Right ventricle myocardium superior (tissue), 1 donor: ENCODE results near the gene SMC3. TPM values are rescaled to one million over a fixed set of nuclear protein-coding genes. Genes with fewer than 3 reads are reported as not detected.
A peak's percentile ranks its signal among the peaks of the same experiment; 100 is the strongest.
"Not testable (repeated sequence)": the region's sequence is repeated elsewhere in the genome, so short reads cannot be mapped to it uniquely, and the experiment has no call there.

Experiments used
- ATAC-seq: fragments of 200-7000 bp; cut with Tn5 transposase; one replicate; pipeline ENCODE4 v1.9.1; 2020; ENCODE audit warnings: mild to moderate bottlenecking; ENCODE audit not compliant: poor library complexity
- DNase-seq: peaks from one replicate; pipeline ENCODE4 v3.0.0-alpha.2; 2020
- intact Hi-C: fragments of 100-400 bp; cut with DNase I; formaldehyde crosslinking; loops from one replicate; pipeline ENCODE4 v1.11.2; 2022
- total RNA-seq: library from RNA; stranded (reverse); fragmentation: NEBNext Ultra II Directional; extraction: Animal tissue kit (Norgen Biotek cat#: 25700); gene quantifications from one replicate; pipeline ENCODE4 v1.2.1, GENCODE V29; 2021
- donor health status: DM: no; HTN: yes; CAD: no; lungs with severe emphysema.

Gene SMC3
- total RNA-seq, 1 donor from 2014 or later: 20.3 TPM

GRCh38 chr10:110637558-110638053, 70.1 kb downstream of the SMC3 start:
- ATAC-seq: peak; percentile 30

GRCh38 chr10:110638319-110638718, 70.8 kb downstream of the SMC3 start:
- no peak for ATAC-seq
- DNase-seq: no peak
- intact Hi-C loops: no loop called here

More at GRCh38 chr10:110637558-110638053, 70.1 kb downstream of the SMC3 start:
- intact Hi-C loops: no loop called here
- no peak for DNase-seq

- DNase-seq, intact Hi-C loops, ATAC-seq: not testable (repeated sequence)
These were observed 71.6 kb downstream of the SMC3 start for GRCh38 chr10:110639046-110639445.

GRCh38 chr10:110639858-110640257, 72.4 kb downstream of the SMC3 start:
- intact Hi-C loops: loop anchor here (5.0 kb wide), 1 partner anchor 42 kb away; no protein-coding TSS in a partner anchor
- not testable (repeated sequence) for ATAC-seq

GRCh38 chr10:110641256-110641655, 73.8 kb downstream of the SMC3 start:
- ATAC-seq (peak; percentile 50), DNase-seq (peak; percentile 67)
- intact Hi-C loops: loop anchor here (5.0 kb wide), 1 partner anchor 41 kb away; no protein-coding TSS in a partner anchor

More at GRCh38 chr10:110639858-110640257, 72.4 kb downstream of the SMC3 start:
- DNase-seq: not testable (repeated sequence)

- ATAC-seq (no peak), DNase-seq (no peak)
- intact Hi-C loops: loop anchor here (5.0 kb wide), 1 partner anchor 40 kb away; no protein-coding TSS in a partner anchor
These were observed 74.9 kb downstream of the SMC3 start for GRCh38 chr10:110642204-110643034.

GRCh38 chr10:110643035-110643652, 75.6 kb downstream of the SMC3 start:
- peak; percentile 48 for DNase-seq
- ATAC-seq: peak; percentile 24
- intact Hi-C loops: loop anchor here (5.0 kb wide), 1 partner anchor 39 kb away; no protein-coding TSS in a partner anchor

GRCh38 chr10:110643653-110644597, 76.4 kb downstream of the SMC3 start, which contains the start of gene RBM20:
Gene RBM20 (plus strand): TSS chr10:110644336. CDS start chr10:110644455, 119 bp downstream.
- peak; percentile 80 for ATAC-seq
- intact Hi-C loops: loop anchor here (5.0 kb wide), 1 partner anchor 38 kb away; no protein-coding TSS in a partner anchor
- peak; percentile 79 for DNase-seq

- intact Hi-C loops: loop anchor here (5.0 kb wide), 1 partner anchor 37 kb away; no protein-coding TSS in a partner anchor
- DNase-seq: no peak
- no peak for ATAC-seq
These were observed 77.3 kb downstream of the SMC3 start for GRCh38 chr10:110644598-110645462.

- DNase-seq (no peak), ATAC-seq (no peak)
- intact Hi-C loops: no loop called here
These were observed 79.1 kb downstream of the SMC3 start for GRCh38 chr10:110646417-110647135.

GRCh38 chr10:110647136-110647430, 79.6 kb downstream of the SMC3 start:
- no peak for DNase-seq
- ATAC-seq: no peak
- intact Hi-C loops: no loop called here

GRCh38 chr10:110648692-110649346, 81.3 kb downstream of the SMC3 start:
- ATAC-seq (no peak), DNase-seq (no peak)
- intact Hi-C loops: no loop called here

GRCh38 chr10:110649347-110650264, 82.1 kb downstream of the SMC3 start:
- ATAC-seq (no peak), DNase-seq (no peak)
- intact Hi-C loops: no loop called here

- intact Hi-C loops: no loop called here
- DNase-seq (no peak), ATAC-seq (no peak)
These were observed 82.8 kb downstream of the SMC3 start for GRCh38 chr10:110650265-110650668.
